ENCODE results near the gene RNF14. TPM values are rescaled to one million over a fixed set of nuclear protein-coding genes. Genes with fewer than 3 reads are reported as not detected.

The RNF14 gene
- total and polyA plus RNA-seq, 2 donors (not counting 3 experiments of a cell fraction or from before 2014, with no cell fraction given) = 23.5 to 55.9 TPM

DNA sequence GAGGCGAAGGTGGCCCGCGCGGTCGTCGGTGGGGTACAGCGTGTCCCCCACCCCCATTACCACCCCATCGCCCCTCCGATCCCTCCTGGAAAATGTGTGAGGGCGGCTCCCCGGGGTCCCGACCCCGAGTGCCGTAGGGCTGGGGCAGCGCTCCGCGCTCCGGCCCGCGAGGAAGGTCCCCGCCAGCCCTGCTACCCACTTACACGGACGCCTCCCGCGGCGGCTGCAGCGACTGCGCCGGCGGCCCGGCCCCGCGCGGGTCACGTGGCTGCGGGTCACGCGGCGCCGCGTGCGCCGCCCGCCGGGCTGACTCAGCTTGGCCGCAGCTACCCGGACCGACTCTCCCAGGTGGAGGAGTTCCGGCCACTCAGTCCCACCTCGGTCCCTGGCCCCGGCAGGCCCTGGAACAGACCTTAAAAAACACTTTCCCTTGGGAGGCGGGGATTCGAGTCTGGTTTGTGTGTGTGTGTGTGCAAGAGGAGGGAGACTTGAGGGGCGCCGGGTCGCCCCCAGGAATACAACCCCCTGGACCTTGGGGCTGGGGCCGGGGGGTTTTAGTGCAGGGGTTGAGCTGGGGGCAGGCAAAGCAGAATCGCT lies 44.0 kb downstream of the RNF14 start, which contains the start of gene GNPDA1:
Gene GNPDA1 (minus strand): TSS at position 236 of the 597 bp plus-strand sequence. CDS start 992 bp downstream, outside the sequence.
- Histone ChIP-seq H3K27me3 (ENCODE audit: control insufficient read depth in 2 of 2, insufficient read depth in 2 of 2, low read length in 2 of 2) (no peaks in the 10 kb centered on the region), H3K79me2 (ENCODE audit: control insufficient read depth, insufficient read depth, low read length) (no peaks in the 10 kb centered on the region), H3K4me3 (replicated peaks in 1 of 3; ENCODE audit: insufficient read depth in 1 of 3, low read depth in 1 of 3, low read length in 3 of 3) (peak within 1 kb of the TSS; percentile 51 to 80 (median 69)), H3K36me3 (ENCODE audit: control insufficient read depth in 2 of 2, extremely low read depth in 1 of 2, insufficient read depth in 2 of 2, low read length in 2 of 2) (no peaks in the 10 kb centered on the region), H4K20me1 (replicated peaks; ENCODE audit: control insufficient read depth, extremely low read depth, insufficient read depth, low read length) (no peaks in the 10 kb centered on the region), H3K9me1 (replicated peaks; ENCODE audit: control insufficient read depth, extremely low read depth, insufficient read depth, low read length) (no peaks in the 10 kb centered on the region), H3K4me2 (ENCODE audit: insufficient read depth, low read length) (peak within 1 kb of the TSS; percentile 76), H3K9ac (replicated peaks; ENCODE audit: extremely low read depth, insufficient read depth, low read length) (peak within 1 kb of the TSS; percentile 68), H3K9me3 (replicated peaks; ENCODE audit: control insufficient read depth, insufficient read depth, low read length) (no peaks in the 10 kb centered on the region), H2AFZ (ENCODE audit: low read depth, low read length) (peak within 1 kb of the TSS; percentile 84), H3K4me1 (ENCODE audit: control insufficient read depth, extremely low read depth, insufficient read depth, low read length) (peaks cover 45% of the 10 kb centered on the region), H3K27ac (ENCODE audit: insufficient read depth, low read depth, low read length) (peak within 1 kb of the TSS; percentile 83)
- DNase-seq (ENCODE audit: low read depth, low spot score) (peak; percentile 67), FAIRE-seq (peak; percentile 67)
- intact Hi-C loops (cut with micrococcal nuclease) = loop anchor here (1.0 to 10.0 kb wide), 6 partner anchors 10 to 342 kb away; partner anchors contain the start of genes ARAP3 and SPRY4
- dilution Hi-C loops (cut with MboI; ENCODE audit: extremely low pct_ligation_motif_present, low sequenced_read_pairs) = no loop called here
- no TSS peak for BruUV-seq (replicated peaks)
- POLR2A ChIA-PET = interaction anchor here (0.6 kb wide), 1 partner anchor 39 kb away, joined by 11 read pairs; no protein-coding TSS in a partner anchor
- TF ChIP-seq POLR2AphosphoS5 (IDR thresholded peaks at IDR 0.05; ENCODE audit: insufficient read depth, low read depth, low read length) (peak; percentile 87), MYC (IDR thresholded peaks at IDR 0.05; ENCODE audit: low read depth, low read length) (no peak), JUN (IDR thresholded peaks at IDR 0.05; ENCODE audit: borderline replicate concordance, insufficient read depth, insufficient read length, low read depth) (no peak), GATA2 (IDR thresholded peaks at IDR 0.05; ENCODE audit: insufficient read depth, insufficient read length, low read depth, low read length) (no peak), FOS (IDR thresholded peaks at IDR 0.05; ENCODE audit: borderline replicate concordance, insufficient read depth, low read length) (peak; percentile 50), POLR2A (IDR thresholded peaks at IDR 0.05; ENCODE audit: low read depth, low read length) (peak; percentile 88), EZH2 (IDR thresholded peaks at IDR 0.05; ENCODE audit: borderline replicate concordance, low read depth, low read length, severe bottlenecking) (no peak)
- TF ChIP-seq, protein P1, sequence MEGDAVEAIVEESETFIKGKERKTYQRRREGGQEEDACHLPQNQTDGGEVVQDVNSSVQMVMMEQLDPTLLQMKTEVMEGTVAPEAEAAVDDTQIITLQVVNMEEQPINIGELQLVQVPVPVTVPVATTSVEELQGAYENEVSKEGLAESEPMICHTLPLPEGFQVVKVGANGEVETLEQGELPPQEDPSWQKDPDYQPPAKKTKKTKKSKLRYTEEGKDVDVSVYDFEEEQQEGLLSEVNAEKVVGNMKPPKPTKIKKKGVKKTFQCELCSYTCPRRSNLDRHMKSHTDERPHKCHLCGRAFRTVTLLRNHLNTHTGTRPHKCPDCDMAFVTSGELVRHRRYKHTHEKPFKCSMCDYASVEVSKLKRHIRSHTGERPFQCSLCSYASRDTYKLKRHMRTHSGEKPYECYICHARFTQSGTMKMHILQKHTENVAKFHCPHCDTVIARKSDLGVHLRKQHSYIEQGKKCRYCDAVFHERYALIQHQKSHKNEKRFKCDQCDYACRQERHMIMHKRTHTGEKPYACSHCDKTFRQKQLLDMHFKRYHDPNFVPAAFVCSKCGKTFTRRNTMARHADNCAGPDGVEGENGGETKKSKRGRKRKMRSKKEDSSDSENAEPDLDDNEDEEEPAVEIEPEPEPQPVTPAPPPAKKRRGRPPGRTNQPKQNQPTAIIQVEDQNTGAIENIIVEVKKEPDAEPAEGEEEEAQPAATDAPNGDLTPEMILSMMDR (IDR thresholded peaks at IDR 0.05; ENCODE audit: extremely low read depth in 1 of 2, insufficient read depth in 1 of 2, low read depth in 1 of 2, low read length in 2 of 2) = peak in 1 of 2 donors; percentile 9
- TF ChIP-seq, protein P2, sequence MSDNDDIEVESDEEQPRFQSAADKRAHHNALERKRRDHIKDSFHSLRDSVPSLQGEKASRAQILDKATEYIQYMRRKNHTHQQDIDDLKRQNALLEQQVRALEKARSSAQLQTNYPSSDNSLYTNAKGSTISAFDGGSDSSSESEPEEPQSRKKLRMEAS (IDR thresholded peaks at IDR 0.05; ENCODE audit: insufficient read depth, insufficient read length) = peak; percentile 47
- CTCF ChIA-PET = interaction anchor here (1.1 to 10.0 kb wide), 15 partner anchors 9 to 536 kb away, joined by 3 to 122 read pairs (median 5); partner anchors contain the start of genes NDFIP1 and RNF14

Data from endothelial cell of umbilical vein (primary cell).